KG1 (cell line): ENCODE data around the gene KDM6A.
"Not testable (repeated sequence)": the region's sequence is repeated elsewhere in the genome, so short reads cannot be mapped to it uniquely, and the experiment has no call there.

Experiments used
- DNase-seq: peaks from one replicate; lab custom pipeline; 2025; lab: John Stamatoyannopoulos, UW

The KDM6A gene

DNA sequence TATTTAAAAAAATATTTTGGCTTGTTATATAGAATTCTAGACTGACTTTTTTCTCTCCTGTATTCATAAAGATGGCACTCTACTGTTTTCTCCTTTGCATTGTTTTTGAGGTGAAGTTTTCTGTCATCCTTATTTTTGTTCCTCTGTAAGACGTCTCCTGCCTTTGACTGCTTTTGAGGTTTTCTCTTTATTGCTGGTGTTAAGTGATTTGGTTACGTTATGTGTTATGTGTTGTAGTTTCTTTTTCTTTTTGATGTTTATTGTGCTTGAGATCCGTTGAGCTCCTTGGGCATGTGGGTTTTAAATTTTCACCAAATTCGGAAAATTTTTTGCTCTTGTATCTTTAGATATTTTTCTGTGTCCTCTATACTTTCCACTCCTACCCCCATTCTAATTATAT is 50.0 kb downstream of the KDM6A start:
- DNase-seq, result no peak

DNA sequence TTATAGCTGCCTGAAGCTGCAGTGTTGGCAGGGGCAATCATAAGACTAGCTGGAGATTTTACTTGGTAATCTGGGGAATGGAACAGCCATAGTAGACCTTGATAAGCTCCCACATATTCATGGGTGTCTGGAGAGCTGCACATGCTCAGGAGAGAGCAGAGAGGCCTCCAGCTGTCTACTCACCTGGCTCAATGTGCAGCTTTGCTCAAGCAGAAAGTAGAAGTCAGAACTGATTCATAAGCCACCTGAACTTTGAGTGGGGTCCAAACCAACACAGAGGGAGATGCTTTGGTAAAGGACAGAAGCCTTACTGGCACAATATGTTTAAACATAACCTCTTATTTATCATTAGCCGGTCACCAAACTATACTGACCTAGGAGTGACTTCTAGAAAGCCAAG is 54.4 kb downstream of the KDM6A start:
- DNase-seq, result no peak

DNA sequence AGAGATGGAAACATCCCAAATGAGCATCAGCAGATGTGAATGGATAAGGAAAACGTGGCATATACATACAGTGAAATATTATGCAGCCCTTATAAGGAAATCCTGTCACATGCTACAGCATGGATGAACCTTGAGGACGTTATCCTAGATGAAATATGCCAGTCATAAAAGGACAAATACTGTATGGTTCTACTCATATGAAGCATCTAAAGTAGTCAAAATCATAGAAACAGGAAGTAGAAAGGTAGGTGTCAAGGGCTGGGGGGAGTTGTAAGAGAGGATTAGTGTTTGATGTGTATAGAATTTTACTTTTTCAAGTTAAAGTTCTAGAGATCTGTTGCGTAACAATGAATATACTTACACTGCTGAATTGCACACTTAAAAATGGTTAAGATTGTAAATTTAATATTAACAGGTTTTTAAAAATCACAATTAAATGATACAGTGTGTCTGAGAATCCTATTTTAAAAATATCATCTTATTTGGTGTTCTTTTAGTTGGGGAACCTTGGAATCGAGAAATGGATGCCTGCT is 58.5 kb downstream of the KDM6A start:
- no peak for DNase-seq

DNA sequence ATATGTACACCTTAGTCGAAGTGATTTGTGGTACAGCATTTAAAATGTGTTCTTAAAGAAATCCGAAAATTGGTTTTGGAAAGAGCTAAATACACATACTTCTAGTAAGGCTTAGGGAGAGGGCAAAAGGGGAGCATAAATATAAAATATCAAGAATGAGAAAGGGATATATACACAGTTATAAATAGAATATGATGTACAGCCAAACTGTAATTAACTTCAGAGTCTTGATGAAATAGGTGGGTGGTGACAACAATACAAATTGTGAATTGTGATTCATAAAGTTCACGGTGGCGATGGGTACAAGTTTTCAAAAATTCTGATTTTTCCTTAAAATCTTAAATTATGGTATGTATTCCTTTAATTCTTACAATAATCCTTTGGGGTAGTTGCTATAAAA is 62.2 kb downstream of the KDM6A start:
- DNase-seq, result no peak

DNA sequence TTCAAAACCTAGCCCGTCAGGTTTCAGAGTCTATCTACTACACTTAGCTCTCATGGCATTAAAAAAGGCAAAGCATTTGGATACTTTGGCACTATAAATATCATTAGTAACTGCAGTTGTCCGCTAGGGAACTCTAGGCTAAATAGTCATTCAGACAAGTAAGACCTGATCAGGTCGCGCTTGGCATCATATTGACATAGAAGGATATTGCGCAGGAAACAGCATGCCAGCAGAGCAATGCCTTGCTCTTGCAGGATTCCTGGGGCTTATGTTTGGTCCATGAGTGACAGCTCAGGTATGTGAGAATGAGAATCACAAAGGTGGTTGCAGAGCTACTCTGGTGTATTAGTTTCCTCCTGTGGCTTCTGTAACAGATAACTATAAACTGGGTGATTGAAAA is 62.7 kb downstream of the KDM6A start:
- no peak for DNase-seq

DNA sequence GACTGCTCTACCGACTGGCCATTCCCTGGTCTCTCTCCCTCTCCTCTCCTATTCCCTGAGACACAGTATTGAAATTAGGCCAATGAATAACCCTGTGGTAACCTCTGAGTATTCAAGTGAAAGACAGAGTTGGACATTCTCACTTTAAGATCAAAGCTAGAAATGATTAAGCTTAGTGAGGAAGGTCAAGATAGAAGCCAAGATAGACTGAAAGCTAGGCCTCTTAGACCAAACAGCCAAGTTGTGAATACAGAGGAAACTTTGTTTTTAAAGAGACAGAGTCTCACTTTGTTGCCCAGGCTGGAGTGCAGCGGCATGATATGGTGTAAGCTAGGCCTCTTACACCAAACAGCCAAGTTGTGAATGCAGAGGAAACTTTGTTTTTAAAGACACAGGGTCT is 64.6 kb downstream of the KDM6A start:
- no peak for DNase-seq

DNA sequence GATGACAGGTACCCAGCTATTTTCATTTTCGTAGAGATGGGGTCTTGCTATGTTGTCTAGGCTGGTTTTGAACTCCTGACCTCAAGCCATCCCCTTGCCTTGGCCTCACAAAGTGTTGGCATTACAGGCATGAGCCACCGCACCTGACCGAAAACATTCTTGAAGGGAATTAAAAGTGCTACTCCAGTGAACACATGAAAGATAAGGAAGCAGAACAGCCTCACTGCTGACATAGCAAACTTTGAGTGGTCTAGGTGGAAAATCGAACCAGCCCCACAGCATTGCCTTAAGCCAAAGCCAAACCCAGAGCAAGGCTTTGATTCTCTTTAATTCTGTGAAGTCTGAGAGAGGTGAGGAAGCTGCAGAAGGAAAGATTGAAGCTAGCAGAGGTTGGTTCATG is 65.1 kb downstream of the KDM6A start:
- no peak for DNase-seq

DNA sequence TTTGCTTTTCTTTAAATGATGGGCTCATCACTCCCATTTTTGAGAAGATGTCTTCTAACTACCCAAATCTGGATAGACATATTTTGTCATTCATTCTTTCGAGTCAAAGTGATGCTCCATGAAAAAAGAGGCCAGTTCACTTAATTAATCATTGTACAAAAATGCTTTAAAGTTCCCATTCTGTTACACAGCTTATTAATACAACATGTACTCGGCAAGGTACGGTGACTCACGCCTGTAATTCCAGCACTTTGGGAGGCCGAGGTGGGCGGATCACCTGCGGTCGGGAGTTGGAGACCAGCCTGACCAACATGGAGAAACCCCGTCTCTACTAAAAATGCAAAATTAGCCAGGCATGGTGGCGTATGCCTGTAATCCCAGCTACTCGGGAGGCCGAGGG is 67.6 kb downstream of the KDM6A start:
- not testable (repeated sequence) for DNase-seq

DNA sequence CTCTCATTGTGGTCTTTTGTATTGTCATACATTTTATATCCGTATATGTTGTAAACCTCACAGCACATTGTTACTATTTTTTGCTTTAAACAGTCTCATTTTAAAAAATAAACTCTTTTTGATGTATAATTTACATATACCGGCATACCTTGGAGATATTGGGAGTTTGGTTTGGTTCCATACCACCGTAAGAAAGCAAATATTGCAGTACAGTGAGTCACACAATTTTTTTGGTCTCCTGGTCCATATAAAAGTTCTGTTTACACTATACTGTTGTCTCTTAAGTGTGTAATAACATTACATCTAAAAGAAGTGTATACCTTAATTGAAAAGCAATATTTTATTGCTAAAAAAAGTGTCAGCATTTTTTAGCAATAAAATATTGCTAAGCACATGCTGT is 70.0 kb downstream of the KDM6A start:
- DNase-seq, result no peak

DNA sequence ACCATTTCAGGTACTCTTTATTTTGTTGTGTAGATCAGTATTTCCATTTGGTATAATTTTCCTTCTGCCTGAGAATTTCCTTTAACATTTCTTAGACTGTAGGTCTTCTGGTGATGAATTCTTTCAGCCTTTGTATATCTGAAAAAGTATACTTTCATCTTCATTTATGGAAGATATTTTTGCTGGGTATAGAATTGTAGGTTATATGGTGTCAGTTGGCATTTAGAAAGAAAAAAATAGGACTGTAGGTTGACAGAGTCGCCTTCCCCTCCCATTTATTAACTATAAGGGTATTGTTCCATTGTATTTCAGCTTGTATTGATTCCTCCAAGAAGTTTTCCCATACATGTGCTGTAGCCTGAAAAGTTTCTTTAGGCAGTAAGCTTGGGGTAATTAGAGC is 71.9 kb downstream of the KDM6A start:
- no peak for DNase-seq

DNA sequence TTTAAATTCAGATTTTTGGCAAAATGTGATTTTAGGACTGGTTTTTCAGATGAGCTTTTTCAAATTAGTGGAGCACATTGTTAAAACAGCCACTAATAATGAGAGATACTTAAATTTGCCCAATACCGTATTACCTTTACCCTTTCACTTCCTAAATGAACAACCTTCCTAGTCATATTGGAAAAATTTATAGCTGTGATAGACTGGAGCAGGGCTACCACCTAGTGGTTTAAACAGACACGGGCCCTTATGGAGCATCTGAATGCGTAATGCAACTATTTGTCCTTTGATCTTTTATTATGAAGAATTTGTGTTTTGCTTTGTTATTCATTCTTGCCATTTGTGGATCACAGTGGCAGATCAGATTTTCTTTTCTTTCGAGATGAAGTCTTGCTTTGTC is 72.7 kb downstream of the KDM6A start:
- no peak for DNase-seq

DNA sequence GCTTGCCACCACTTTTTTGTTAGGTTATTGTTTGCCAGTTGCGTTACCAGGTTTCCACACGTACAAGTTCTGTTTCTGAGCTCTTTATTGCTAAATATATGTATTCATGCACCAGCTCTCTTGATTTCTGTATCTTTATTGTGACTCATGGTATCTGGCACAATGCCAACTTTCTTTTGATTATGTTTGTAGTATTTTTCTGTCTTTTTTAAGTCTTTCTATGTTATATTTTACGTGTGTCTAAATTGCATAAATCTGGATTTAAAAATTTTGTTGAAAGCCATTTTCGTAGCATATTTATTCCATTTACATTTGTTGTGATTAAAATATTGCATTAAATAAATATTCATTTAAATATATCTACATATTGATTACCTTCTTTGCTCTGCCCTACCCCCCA is 73.8 kb downstream of the KDM6A start:
- no peak for DNase-seq

DNA sequence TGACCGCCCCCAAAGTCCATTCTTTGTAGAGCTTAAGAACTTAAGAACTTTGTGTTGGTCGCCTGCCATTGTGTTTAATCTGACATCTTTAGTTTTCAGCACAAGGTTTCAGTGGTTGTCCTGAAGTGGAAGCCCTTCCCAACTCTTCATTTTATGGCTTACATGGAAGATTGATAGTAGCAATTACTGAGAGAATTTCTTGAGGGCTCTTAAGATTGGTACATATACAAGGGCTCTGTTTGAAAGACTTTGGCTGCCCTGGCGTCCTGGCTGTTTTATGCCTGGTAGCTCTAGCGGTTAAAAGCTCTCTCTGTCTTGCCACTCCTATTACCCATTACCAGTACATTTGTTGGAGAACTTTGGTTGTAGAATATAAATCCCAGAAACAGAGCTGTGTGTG is 75.0 kb downstream of the KDM6A start:
- no peak for DNase-seq

DNA sequence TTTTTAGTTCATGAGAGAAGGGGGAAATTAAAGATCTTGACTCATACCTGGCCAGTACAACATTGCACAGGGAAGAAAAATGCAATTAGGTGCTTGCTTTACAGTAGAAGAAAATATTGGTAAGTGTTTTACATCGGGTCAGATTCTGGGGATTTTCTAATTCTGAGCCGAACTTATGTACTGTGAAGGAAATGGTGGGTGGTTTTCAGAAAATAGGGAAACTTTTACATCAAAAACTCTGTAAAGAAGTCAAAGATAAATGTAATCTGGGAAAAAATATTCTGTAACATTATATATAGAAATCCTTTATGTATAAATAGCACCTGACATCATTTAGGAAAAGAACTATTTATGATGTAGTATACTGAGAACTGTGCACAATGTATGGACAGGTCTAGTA is 75.4 kb downstream of the KDM6A start:
- no peak for DNase-seq

DNA sequence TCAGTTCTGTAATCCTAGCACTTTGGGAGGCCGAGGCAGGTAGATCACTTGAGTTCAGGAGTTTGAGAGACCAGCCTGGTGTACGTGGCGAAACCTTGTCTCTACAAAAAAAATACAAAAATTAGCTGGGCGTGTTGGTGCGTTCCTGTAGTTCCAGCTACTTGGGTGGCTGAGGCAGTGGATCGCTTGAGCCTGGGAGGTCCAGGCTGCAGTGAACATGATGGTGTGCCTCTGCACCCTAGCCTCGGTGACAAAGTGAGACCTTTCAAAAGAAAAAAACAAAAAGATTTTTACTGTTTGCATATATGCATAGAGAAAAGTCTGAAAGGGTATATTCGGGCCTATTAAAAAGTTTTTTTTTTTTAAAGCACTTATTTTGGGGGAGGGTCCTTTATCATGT is 76.1 kb downstream of the KDM6A start:
- DNase-seq, result no peak

DNA sequence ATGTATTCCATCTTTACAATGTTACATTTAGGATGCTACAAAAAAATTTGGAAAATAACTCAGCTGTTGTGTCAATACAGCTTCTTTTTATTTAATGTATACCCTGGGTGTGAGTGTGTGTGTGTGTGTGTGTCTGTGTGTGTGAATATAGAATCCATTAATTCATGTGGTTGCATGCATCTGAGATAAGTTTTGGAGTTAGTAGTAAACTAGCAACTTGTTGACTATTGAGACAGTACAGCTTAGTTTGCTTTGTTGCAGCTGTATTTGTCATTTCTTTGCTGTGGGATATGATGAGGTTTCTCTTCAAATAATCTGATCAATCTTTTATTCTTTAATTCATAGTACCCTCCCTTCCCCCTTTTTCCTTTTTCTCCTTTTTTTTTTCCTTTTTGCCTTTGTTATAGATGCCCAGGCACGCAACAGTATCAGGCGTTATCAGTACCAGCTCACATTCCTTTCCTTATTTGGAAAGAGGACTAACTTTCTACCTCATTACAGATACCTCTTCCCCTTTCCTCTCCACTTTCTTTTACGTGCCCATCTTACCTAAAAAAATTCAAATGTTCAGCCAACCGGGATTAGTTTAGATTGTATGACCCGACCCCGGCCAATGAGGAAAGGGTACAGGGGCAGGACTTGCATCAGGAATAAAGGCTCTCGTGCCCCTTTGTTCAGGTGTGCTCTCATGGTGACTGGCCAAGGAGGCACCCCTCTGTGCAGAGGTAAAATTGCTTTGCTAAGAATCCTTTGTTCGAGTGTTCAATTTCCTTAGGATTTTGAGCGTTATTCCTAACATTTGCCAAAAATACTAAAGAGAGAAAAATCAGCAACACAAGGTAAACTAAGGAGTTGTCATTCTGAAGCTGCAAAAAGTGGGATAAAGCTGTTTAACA is 77.7 kb downstream of the KDM6A start:
- DNase-seq, result not testable (repeated sequence)

DNA sequence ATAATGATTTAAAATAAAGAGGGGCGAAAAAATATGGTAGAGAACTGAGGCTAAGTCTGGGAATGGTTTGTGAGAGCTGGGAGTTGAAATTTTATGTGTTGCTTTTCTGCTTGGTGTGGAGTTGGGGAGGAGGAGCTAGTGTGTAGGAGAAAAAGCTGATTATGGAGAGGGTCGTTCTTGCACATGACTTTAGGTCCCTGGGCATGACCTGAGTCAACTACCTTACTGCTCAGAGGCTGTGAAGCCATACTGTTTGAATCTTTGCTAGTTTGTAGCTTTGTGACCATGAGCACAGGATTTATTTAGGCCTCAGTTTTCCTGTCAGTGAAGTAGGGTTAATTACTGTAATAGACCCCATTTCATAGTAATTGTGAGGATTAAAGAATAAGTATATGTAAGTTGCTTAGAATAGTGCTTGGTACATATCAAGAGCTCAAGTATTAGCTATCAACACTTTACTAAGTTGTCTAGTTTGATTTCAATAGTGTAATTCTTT is 78.6 kb downstream of the KDM6A start:
- DNase-seq, result no peak

DNA sequence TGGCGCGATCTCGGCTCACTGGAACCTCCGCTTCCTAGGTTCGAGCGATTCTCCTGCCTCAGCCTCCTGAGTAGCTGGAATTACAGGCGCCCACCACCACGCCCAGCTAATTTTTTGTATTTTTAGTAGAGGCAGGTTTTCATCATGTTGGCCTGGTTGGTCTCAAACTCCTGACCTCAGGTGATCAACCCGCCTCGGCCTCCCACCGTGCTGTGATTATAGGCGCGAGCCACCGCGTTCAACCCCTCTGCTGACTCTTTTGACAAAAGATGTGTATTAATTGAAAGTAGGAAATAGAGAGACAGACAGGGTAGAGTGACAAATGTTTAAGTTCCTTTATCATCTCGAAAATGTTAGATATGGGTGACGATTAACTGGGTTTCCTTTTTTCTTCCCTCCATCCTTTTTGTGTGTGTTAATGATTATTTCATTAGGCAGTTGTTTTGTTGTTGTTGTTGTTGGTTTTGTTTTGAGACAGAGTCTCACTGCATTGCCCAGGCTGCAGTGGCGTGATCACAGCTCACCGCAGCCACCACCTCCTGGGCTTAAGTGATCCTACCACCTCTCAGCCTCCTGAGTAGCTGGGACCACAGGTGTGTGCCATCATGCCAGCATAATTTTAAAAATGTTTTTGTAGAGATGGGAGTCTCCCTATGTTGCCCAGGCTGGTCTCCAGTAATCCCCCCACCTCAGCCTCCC is 79.5 kb downstream of the KDM6A start:
- DNase-seq, result no peak

DNA sequence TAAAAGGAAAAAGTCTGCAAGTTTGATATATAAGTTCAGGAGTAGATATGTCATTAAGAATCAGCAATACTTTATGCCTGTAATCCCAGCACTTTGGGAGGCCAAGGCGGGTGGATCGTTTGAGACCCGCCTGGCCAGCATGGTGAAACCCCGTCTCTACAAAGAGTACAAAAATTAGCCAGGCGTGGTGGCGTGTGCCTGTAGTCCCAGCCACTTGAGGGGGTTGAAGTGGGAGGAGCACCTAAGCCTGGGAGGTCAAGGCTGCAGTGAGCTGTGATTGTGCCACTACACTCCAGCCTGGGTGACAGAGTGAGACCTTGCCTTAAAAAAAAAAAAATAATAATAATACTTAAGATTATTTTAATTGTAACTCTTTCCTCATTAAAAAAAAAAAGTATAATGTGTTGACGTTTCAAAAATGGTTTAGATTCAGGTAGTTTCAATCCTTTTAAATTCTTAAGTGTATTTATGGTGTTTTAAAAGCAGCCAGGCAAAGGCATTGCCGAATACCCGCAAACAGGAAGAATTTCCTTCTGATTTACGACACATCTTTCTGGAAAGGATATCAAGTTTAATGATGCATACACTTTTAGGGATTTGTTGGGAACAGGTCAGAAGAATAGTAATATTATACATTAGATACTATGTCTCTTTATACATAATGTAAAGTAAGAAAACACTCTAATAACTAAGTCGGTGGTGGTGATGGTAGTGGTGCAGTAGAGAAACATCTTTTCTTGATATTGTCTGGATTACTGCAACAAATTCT is 80.9 kb downstream of the KDM6A start:
- DNase-seq, result no peak

DNA sequence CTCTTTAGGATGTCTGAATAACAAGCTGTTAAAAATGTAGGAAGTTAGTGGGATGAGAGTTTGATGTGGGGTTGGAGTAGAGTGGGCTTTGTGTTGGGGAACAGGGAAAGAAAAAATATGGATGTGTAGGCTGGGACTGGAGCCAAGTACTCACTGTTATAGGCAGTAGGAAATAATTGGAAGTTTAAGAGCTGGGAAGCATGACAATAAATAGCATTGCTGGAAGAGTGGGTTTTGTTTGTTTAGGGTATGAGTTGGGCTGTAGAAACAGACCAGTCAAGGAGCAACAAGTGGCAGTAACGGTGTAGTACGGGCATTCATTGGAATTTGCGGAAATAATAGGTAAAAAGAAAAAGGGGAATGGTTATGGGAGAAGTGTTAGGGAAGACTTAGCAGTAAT is 81.6 kb downstream of the KDM6A start:
- DNase-seq, result no peak

DNA sequence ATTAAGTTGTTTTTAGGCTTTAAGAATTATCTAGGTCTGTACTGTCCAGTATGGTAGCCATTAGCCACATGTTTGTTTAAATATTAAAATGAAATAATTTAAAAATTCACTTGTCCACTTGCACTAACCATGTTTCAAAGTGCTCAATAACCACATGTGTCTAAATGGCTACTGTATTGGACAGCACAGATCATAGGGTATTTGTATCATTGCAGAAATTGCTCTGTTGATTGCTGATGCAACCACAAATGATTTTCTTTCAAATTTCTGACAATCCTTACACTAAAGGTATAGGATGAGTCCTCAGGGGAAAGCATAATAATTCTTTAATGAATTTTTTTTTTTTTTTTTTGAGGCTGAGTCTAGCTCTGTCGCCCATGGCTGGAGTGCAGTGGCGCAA is 84.9 kb downstream of the KDM6A start:
- DNase-seq, result no peak

DNA sequence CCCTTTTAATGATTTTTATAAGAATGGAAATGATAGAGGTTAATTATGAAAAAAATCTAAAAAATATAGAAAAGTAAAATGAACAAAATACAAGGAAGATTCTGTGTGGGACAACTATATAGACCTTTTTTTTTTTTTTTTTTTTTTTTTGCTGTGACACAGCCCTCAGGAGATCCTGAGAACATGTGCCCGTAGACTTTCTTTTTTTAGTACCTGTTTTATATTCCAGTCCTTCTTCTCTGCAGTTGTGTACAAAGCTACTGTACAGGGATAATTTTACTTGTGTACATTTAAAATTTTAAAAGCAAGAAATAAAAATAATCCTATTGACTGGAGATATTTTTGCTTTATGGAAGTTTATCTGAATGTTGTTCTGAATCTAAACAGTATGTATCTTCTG is 85.5 kb downstream of the KDM6A start:
- no peak for DNase-seq
